Measurements from ENCODE around the gene DTWD2. TPM values are rescaled to one million over a fixed set of nuclear protein-coding genes. Genes with fewer than 3 reads are reported as not detected.

Gene DTWD2
- total and polyA plus RNA-seq, 2 experiments from 2014 or later, result 4.1 to 15.4 TPM

- H3K9me2 ChIP-seq (ENCODE audit: insufficient read depth), result peaks cover 5% of the 10 kb centered on the region; the same call in 1 of the 2 replicates
- TF ChIP-seq EZH2 (IDR thresholded peaks at IDR 0.05; ENCODE audit: low read depth, unreplicated experiment) (no peak), JUNB (IDR thresholded peaks at IDR 0.05; ENCODE audit: unreplicated experiment) (no peak), CREB1 (CRISPR knock-in tag; IDR thresholded peaks at IDR 0.05; ENCODE audit: low read depth) (no peak), POLR2AphosphoS5 (IDR thresholded peaks at IDR 0.05; ENCODE audit: low read depth) (no peak), STAT1 (IDR thresholded peaks at IDR 0.05; ENCODE audit: unreplicated experiment) (no peak), EZH2phosphoT487 (IDR thresholded peaks at IDR 0.05; ENCODE audit: unreplicated experiment) (no peak), NANOG (IDR thresholded peaks at IDR 0.05; ENCODE audit: borderline replicate concordance) (no peak), ZNF462 (CRISPR knock-in tag; IDR thresholded peaks at IDR 0.05) (no peak), ZNF331 (CRISPR knock-in tag; IDR thresholded peaks at IDR 0.05; ENCODE audit: low read depth) (no peak), REST (IDR thresholded peaks at IDR 0.05; ENCODE audit: unreplicated experiment) (no peak), ZNF114 (CRISPR knock-in tag; IDR thresholded peaks at IDR 0.05) (no peak)
- TF ChIP-seq, protein P1, sequence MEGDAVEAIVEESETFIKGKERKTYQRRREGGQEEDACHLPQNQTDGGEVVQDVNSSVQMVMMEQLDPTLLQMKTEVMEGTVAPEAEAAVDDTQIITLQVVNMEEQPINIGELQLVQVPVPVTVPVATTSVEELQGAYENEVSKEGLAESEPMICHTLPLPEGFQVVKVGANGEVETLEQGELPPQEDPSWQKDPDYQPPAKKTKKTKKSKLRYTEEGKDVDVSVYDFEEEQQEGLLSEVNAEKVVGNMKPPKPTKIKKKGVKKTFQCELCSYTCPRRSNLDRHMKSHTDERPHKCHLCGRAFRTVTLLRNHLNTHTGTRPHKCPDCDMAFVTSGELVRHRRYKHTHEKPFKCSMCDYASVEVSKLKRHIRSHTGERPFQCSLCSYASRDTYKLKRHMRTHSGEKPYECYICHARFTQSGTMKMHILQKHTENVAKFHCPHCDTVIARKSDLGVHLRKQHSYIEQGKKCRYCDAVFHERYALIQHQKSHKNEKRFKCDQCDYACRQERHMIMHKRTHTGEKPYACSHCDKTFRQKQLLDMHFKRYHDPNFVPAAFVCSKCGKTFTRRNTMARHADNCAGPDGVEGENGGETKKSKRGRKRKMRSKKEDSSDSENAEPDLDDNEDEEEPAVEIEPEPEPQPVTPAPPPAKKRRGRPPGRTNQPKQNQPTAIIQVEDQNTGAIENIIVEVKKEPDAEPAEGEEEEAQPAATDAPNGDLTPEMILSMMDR (conservative IDR thresholded peaks at IDR 0.05; ENCODE audit: low read depth in 2 of 2), result no peak
- TF ChIP-seq, protein P2, sequence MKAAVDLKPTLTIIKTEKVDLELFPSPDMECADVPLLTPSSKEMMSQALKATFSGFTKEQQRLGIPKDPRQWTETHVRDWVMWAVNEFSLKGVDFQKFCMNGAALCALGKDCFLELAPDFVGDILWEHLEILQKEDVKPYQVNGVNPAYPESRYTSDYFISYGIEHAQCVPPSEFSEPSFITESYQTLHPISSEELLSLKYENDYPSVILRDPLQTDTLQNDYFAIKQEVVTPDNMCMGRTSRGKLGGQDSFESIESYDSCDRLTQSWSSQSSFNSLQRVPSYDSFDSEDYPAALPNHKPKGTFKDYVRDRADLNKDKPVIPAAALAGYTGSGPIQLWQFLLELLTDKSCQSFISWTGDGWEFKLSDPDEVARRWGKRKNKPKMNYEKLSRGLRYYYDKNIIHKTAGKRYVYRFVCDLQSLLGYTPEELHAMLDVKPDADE (IDR thresholded peaks at IDR 0.05), result no peak
- no peaks in the 10 kb centered on the region for H3K27me3 Mint-ChIP-seq (ENCODE audit: insufficient read depth, low read depth, poor library complexity)
- H3K4me3 Mint-ChIP-seq, result no peak overlapping the region
- H3K9me3 Mint-ChIP-seq, result no peaks in the 10 kb centered on the region
- no peaks in the 10 kb centered on the region for H3K27me3 ChIP-seq (ENCODE audit: insufficient read depth)
- no peaks in the 10 kb centered on the region for H3K36me3 ChIP-seq (ENCODE audit: insufficient read depth)
- H3K36me3 Mint-ChIP-seq (ENCODE audit: low read depth), result no peaks in the 10 kb centered on the region
- no peak overlapping the region for H2AFZ ChIP-seq
- H3K27ac ChIP-seq (ENCODE audit: low read depth), result no peak overlapping the region
- no peak overlapping the region for H3K4me3 ChIP-seq
- no peaks in the 10 kb centered on the region for H3F3A ChIP-seq (replicated peaks; ENCODE audit: low read depth)
- H4K20me1 ChIP-seq (replicated peaks; ENCODE audit: insufficient read depth), result no peaks in the 10 kb centered on the region
- H3K79me2 ChIP-seq (replicated peaks; ENCODE audit: insufficient read depth), result no peaks in the 10 kb centered on the region
- H3K27ac Mint-ChIP-seq, result no peak overlapping the region
- H3K4me1 Mint-ChIP-seq, result peaks cover 5% of the 10 kb centered on the region; the same call in 1 of the 3 replicates
- H3K4me2 ChIP-seq, result no peak overlapping the region
- H3K4me1 ChIP-seq (ENCODE audit: insufficient read depth), result no peaks in the 10 kb centered on the region; the same call in 1 of the 2 replicates
- ATAC-seq (no peak), DNase-seq (ENCODE audit: low spot score) (no peak)
Measured at GRCh38 chr5:118788351-118788750, 200.0 kb downstream of the DTWD2 start.
